NCI-H69 (cell line): Measurements from ENCODE around the gene PAFAH1B2.
"Not testable (repeated sequence)": the region's sequence is repeated elsewhere in the genome, so short reads cannot be mapped to it uniquely, and the experiment has no call there.

Experiments used
- DNase-seq: peaks from one replicate; lab custom pipeline; 2025; lab: John Stamatoyannopoulos, UW

Gene PAFAH1B2

GRCh38 chr11:117202386-117203068 is 58.4 kb downstream of the PAFAH1B2 start:
- no peak for DNase-seq

- no peak for DNase-seq
These were observed 59.0 kb downstream of the PAFAH1B2 start for GRCh38 chr11:117203069-117203407.

- no peak for DNase-seq
These were observed 60.4 kb downstream of the PAFAH1B2 start for GRCh38 chr11:117204283-117205080.

- DNase-seq: no peak
These were observed 61.2 kb downstream of the PAFAH1B2 start for GRCh38 chr11:117205211-117205818.

- DNase-seq: not testable (repeated sequence)
These were observed 62.0 kb downstream of the PAFAH1B2 start for GRCh38 chr11:117206111-117206510.

- DNase-seq: not testable (repeated sequence)
These were observed 62.8 kb downstream of the PAFAH1B2 start for GRCh38 chr11:117206859-117207258.

- not testable (repeated sequence) for DNase-seq
These were observed 63.4 kb downstream of the PAFAH1B2 start for GRCh38 chr11:117207481-117207880.

GRCh38 chr11:117208710-117209109 is 64.6 kb downstream of the PAFAH1B2 start:
- peak; percentile 11 for DNase-seq

GRCh38 chr11:117209351-117210125 is 65.5 kb downstream of the PAFAH1B2 start:
- not testable (repeated sequence) for DNase-seq

- no peak for DNase-seq
These were observed 66.5 kb downstream of the PAFAH1B2 start for GRCh38 chr11:117210620-117211019.

GRCh38 chr11:117212697-117213355 is 68.7 kb downstream of the PAFAH1B2 start:
- DNase-seq: no peak

GRCh38 chr11:117214404-117215110 is 70.5 kb downstream of the PAFAH1B2 start:
- no peak for DNase-seq

GRCh38 chr11:117217141-117218084 is 73.3 kb downstream of the PAFAH1B2 start:
- no peak for DNase-seq

- no peak for DNase-seq
These were observed 74.2 kb downstream of the PAFAH1B2 start for GRCh38 chr11:117218133-117218915.

- DNase-seq: no peak
These were observed 74.9 kb downstream of the PAFAH1B2 start for GRCh38 chr11:117219001-117219400.

GRCh38 chr11:117219455-117219854 is 75.4 kb downstream of the PAFAH1B2 start:
- no peak for DNase-seq

GRCh38 chr11:117219995-117220394 is 75.9 kb downstream of the PAFAH1B2 start:
- DNase-seq: no peak

- no peak for DNase-seq
These were observed 76.5 kb downstream of the PAFAH1B2 start for GRCh38 chr11:117220568-117220967.
